ENCODE data around the gene ST6GALNAC4.
A peak's percentile ranks its signal among the peaks of the same experiment; 100 is the strongest.

The ST6GALNAC4 gene

DNA sequence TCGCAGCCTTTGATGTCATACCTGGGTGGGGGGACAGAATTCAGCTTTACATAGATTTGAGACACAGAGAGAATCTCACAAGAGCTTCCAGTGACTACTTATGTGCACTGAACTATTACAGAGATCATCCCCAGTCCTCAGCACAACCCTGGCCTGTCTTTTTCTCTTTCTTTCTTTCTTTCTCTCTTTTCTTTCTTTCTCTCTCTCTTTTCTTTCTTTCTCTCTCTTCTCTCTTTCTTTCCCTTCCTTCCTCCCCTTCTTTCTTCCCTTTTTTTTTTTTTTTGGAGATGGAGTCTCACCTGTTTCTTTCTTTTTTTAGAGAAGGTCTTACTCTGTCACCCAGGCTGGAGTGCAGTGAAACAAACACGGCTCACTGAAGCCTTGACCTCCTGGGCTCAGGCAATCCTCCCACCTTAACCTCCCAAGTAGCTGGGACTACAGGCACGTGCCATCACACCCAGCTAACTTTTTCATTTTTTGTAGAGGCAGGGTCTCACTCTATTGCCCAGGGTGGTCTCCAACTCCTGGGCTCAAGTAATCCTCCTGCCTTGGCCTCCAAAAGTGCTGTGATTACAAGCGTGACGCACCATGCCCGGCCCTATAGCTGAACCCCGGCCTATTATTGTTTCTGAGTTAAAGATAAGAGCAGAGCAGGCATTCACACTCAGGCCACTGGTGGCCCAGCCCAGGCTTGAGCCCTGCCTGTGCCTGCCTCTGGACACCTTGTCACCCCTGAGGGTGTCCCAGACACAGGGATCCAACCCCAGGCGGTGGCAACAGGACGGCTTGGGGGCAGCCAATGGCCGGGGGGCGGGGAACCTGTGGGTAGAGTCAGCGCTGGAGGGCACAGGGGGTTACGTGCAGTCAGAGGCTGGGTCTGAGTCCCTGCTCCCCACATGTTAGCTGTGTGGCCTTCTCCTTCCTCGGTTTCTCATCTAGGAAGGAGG is 9.4 kb upstream of the ST6GALNAC4 start:
- no peak overlapping the region for H3K4me3 ChIP-seq (replicated peaks; ENCODE audit: low read depth, low read length)
- no peak for DNase-seq (ENCODE audit: extremely low read depth, low read depth)

DNA sequence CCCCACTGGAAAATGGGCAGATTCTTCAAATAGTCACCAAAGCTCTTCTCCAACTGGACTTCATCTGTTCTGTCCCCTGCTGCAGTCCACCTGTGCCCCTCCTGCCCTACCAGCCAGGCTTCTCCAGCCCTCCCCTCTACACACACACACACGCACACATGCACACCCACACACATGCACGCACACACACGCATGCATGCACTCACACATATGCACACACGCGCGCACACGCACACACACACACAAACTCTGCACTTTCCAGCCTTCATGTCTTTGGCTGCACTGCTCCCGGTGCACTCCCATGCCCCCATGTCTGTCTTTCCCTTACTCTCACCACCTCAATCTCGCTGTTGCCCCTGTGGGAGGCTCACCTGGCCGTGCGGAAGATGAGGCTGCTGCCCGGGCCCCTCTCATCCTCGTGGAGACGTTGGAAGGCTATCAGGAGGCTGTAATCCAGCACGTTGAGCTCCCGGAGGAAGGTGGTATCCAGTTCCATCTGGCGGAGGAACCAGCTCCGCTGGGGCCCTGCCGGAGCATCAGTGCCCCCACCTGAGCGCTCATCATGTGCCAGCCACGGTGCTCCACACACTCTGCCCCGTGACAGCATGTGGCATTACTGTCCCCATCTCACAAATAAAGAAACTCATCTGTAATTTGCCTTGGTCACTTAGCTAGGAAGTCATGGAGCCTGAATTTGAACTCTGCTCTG is 8.0 kb upstream of the ST6GALNAC4 start:
- H3K4me3 ChIP-seq (replicated peaks; ENCODE audit: low read depth, low read length), result no peak overlapping the region
- TF ChIP-seq, protein P1, sequence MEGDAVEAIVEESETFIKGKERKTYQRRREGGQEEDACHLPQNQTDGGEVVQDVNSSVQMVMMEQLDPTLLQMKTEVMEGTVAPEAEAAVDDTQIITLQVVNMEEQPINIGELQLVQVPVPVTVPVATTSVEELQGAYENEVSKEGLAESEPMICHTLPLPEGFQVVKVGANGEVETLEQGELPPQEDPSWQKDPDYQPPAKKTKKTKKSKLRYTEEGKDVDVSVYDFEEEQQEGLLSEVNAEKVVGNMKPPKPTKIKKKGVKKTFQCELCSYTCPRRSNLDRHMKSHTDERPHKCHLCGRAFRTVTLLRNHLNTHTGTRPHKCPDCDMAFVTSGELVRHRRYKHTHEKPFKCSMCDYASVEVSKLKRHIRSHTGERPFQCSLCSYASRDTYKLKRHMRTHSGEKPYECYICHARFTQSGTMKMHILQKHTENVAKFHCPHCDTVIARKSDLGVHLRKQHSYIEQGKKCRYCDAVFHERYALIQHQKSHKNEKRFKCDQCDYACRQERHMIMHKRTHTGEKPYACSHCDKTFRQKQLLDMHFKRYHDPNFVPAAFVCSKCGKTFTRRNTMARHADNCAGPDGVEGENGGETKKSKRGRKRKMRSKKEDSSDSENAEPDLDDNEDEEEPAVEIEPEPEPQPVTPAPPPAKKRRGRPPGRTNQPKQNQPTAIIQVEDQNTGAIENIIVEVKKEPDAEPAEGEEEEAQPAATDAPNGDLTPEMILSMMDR (IDR thresholded peaks at IDR 0.05; ENCODE audit: low read depth, low read length, missing control alignments), result no peak
- no peak for DNase-seq (ENCODE audit: extremely low read depth, low read depth)

More for the DNA sequence above, 9.4 kb upstream of the ST6GALNAC4 start:
- TF ChIP-seq, protein P1 (IDR thresholded peaks at IDR 0.05; ENCODE audit: low read depth, low read length, missing control alignments), result no peak

DNA sequence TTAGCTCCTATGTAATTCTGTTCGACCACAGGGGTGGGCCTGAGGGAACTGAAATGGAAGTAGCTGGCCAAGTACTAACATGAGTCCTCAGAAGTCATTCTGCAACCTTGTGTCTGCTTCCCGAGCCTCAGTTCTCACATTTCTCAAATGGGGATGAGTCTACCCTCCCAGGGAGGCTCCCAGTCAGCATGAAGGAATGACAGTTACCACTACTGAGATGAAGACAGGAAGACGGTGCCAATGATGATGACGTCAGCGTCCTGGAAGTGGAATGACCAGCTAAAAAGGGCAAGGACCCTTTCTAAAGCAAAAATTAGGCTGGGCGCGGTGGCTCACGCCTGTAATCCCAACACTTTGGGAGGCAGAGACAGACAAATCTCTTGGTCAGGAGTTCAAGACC is 6.9 kb upstream of the ST6GALNAC4 start:
- TF ChIP-seq, protein P1 (IDR thresholded peaks at IDR 0.05; ENCODE audit: low read depth, low read length, missing control alignments), result no peak
- no peak for DNase-seq (ENCODE audit: extremely low read depth, low read depth)
- no peak overlapping the region for H3K4me3 ChIP-seq (replicated peaks; ENCODE audit: low read depth, low read length)

DNA sequence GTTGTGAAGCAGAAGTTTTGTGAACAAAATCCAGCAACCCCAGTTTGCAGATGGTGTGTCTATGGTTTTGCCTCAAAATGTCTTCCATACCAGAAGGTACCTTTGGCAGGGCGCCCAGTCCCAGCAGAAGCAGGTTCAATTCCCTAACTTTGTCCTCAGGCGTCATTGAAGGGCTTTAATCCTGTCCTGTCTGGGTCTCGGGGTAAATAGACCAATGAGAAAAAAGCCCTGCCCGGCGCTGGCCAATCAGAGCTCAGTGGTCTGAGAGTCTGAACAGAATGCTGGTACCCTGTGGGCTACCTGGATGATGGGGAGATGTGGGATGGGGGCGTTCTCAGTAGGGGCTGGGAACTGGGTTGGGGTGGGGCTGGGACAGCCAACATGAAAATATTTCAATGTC is 6.2 kb upstream of the ST6GALNAC4 start:
- no peak overlapping the region for H3K4me3 ChIP-seq (replicated peaks; ENCODE audit: low read depth, low read length)
- TF ChIP-seq, protein P1 (IDR thresholded peaks at IDR 0.05; ENCODE audit: low read depth, low read length, missing control alignments), result no peak
- no peak for DNase-seq (ENCODE audit: extremely low read depth, low read depth)

DNA sequence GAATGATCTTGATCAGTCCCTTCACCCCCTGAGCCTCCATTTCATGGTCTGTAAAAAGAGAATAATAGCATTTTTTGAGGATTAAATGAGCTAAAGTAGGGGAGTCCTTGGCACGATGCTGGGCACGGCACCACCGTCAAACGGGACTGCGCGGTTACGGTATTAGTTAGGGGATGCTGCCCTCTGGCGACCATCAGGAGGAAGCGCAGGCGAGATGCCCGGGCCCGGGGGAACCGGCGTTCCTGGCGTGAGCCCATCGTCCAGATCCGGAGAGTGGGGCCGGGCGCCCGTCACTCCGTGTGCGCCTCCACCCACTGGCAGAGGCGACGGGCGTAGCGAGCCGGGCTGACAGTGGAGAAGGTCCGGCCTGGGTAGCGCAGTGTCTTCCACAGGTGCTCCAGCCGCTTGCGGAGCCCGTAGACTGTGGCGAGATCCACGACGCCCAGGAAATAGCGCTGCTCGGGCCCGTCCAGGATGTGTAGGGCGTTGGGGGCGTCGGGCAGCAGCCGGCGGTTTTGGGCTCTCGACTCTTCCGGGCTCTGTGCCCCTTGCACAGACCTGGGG is 4.8 kb upstream of the ST6GALNAC4 start:
- DNase-seq (ENCODE audit: extremely low read depth, low read depth), result no peak
- H3K4me3 ChIP-seq (replicated peaks; ENCODE audit: low read depth, low read length), result no peak overlapping the region
- TF ChIP-seq, protein P1 (IDR thresholded peaks at IDR 0.05; ENCODE audit: low read depth, low read length, missing control alignments), result peak; percentile 73

DNA sequence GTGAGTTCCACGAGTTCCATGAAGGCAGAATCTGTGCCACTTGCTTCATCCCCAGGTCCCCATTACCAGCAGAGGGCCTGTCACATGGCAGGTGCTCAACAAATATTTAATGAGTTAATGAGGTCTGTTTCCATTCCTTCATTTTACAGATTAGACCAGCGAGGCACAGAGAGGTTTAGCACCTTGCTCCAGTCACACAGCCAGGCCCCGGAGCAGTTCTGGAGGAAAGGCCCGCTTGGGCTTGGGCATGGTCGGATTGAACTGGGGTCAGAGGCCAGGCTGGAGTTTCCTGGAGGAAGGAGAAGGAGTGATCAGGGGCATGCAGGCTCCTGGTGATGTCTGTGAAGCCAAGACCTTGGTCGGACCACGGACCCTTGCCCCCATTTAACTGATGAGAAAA is 4.0 kb upstream of the ST6GALNAC4 start:
- no peak for DNase-seq (ENCODE audit: extremely low read depth, low read depth)

More for the DNA sequence above, 4.0 kb upstream of the ST6GALNAC4 start:
- TF ChIP-seq, protein P1 (IDR thresholded peaks at IDR 0.05; ENCODE audit: low read depth, low read length, missing control alignments), result no peak
- no peak overlapping the region for H3K4me3 ChIP-seq (replicated peaks; ENCODE audit: low read depth, low read length)

Data from HFF-Myc (cell line).